Naive thymus-derived CD4-positive, alpha-beta T cell (primary cell): ENCODE data around the gene LIMA1. TPM values are rescaled to one million over a fixed set of nuclear protein-coding genes. Genes with fewer than 3 reads are reported as not detected.

Experiments
- ATAC-seq: fragments of 150-1000 bp; cut with Tn5 transposase; 2 replicates; pipeline ENCODE4 v1.10.0; 2021; ENCODE audit warnings: mild to moderate bottlenecking, moderate library complexity
- CTCF ChIA-PET: fragments of 350-600 bp; sonication (Branson Sonifier 250); formaldehyde crosslinking; loops from one replicate; lab custom pipeline; 2021; ENCODE audit warnings: antibody characterized with exemption; lab: Charles Lee
- POLR2A ChIA-PET: fragments of 350-600 bp; sonication (Branson Sonifier 250); formaldehyde crosslinking; loops from one replicate; lab custom pipeline; 2021; ENCODE audit warnings: antibody characterized with exemption, inconsistent platforms; lab: Charles Lee
- DNase-seq, 9 donors: peaks; one replicate each; pipeline versions ENCODE4 v3.0.0 to v3.0.0-alpha.2; 2020 to 2022; ENCODE audit warnings: mixed read lengths in 1 of 9
- H3K27ac ChIP-seq: one replicate; pipeline ENCODE4 v1.7.0; 2013; ENCODE audit warnings: mild to moderate bottlenecking, low read depth, low read length, moderate library complexity
- H3K27me3 ChIP-seq, 2 donors: one replicate each; pipeline ENCODE4 v1.7.0; 2013; ENCODE audit warnings: low read length in 2 of 2, mild to moderate bottlenecking in 2 of 2, moderate library complexity in 2 of 2; ENCODE audit not compliant: control insufficient read depth in 2 of 2, insufficient read depth in 2 of 2
- H3K36me3 ChIP-seq, 3 experiments: 1 replicate in 2 of 3; 2 replicates in 1 of 3; pipeline ENCODE4 v1.7.0; 2013; ENCODE audit warnings: low read length in 3 of 3, mild to moderate bottlenecking in 3 of 3, moderate library complexity in 1 of 3; ENCODE audit not compliant: insufficient read depth in 3 of 3, control insufficient read depth in 2 of 3
- H3K4me1 ChIP-seq, 2 donors: one replicate each; pipeline ENCODE4 v1.7.0; 2013; ENCODE audit warnings: low read length in 2 of 2, mild to moderate bottlenecking in 2 of 2, moderate library complexity in 1 of 2; ENCODE audit not compliant: control insufficient read depth in 2 of 2, insufficient read depth in 2 of 2
- H3K4me3 ChIP-seq: 2 replicates; pipeline ENCODE4 v1.7.0; 2013; ENCODE audit warnings: mild to moderate bottlenecking, low read length
- H3K9me3 ChIP-seq, 3 experiments: 1 replicate in 2 of 3; 2 replicates in 1 of 3; pipeline ENCODE4 v1.7.0; 2013; ENCODE audit warnings: low read length in 3 of 3; ENCODE audit not compliant: control insufficient read depth in 2 of 3
- H3K27ac Mint-ChIP-seq, 9 donors: one replicate each; pipeline ENCODE4 v1.8.0; 2020 to 2022; ENCODE audit warnings: mixed read lengths in 9 of 9, mild to moderate bottlenecking in 8 of 9, moderate library complexity in 5 of 9, inconsistent platforms in 2 of 9
- H3K27me3 Mint-ChIP-seq, 5 donors: one replicate each; pipeline ENCODE4 v1.8.0; 2021 to 2022; ENCODE audit warnings: mixed read lengths in 5 of 5, mild to moderate bottlenecking in 1 of 5
- H3K36me3 Mint-ChIP-seq, 5 donors: one replicate each; pipeline ENCODE4 v1.8.0; 2020 to 2022; ENCODE audit warnings: mixed read lengths in 5 of 5, mild to moderate bottlenecking in 3 of 5, inconsistent platforms in 1 of 5
- H3K4me1 Mint-ChIP-seq, 7 donors: one replicate each; pipeline ENCODE4 v1.8.0; 2020 to 2022; ENCODE audit warnings: mixed read lengths in 7 of 7, mild to moderate bottlenecking in 3 of 7, inconsistent platforms in 1 of 7
- H3K4me3 Mint-ChIP-seq, 10 donors: one replicate each; pipeline ENCODE4 v1.8.0; 2020 to 2022; ENCODE audit warnings: mild to moderate bottlenecking in 10 of 10, mixed read lengths in 10 of 10, moderate library complexity in 6 of 10, inconsistent platforms in 2 of 10
- H3K9me3 Mint-ChIP-seq, 11 donors: one replicate each; pipeline ENCODE4 v1.8.0; 2020 to 2022; ENCODE audit warnings: mixed read lengths in 11 of 11, mild to moderate bottlenecking in 4 of 11, inconsistent platforms in 1 of 11, moderate library complexity in 1 of 11
- intact Hi-C, 2 donors: fragments of 100-400 bp; cut with micrococcal nuclease; formaldehyde crosslinking; loops; one replicate each; pipeline ENCODE4 v1.15.1; 2023
- polyA plus RNA-seq, 2 donors: library from polyadenylated mRNA; unstranded; fragments of 300-500 nt; fragmentation: Illumina TruSeq; gene quantifications; one replicate each; pipeline ENCODE4 v1.2.3, GENCODE V29; 2021
- total RNA-seq, 6 experiments: library from RNA in 5 of 6; stranded (reverse) in 5 of 6; gene quantifications; 1 replicate in 5 of 6; 2 replicates in 1 of 6; pipeline ENCODE4 v1.2.3 and lab custom pipeline; 2021 to 2026

Gene LIMA1
- total and polyA plus RNA-seq, 7 experiments from 2014 or later: 5.4 to 33.6 (median 11.2) TPM

GRCh38 chr12:50268482-50268881, 14.8 kb downstream of the LIMA1 start:
- no peak overlapping the region for H3K4me3 ChIP-seq
- POLR2A ChIA-PET: no interaction called here
- H3K36me3 ChIP-seq: no peaks in the 10 kb centered on the region
- H3K9me3 ChIP-seq: no peaks in the 10 kb centered on the region
- H3K27ac ChIP-seq: no peak overlapping the region
- no peaks in the 10 kb centered on the region for H3K4me1 ChIP-seq
- no peak overlapping the region for H3K4me3 Mint-ChIP-seq
- ATAC-seq: no peak
- intact Hi-C loops: no loop called here
- H3K9me3 Mint-ChIP-seq: peaks cover 0 to 1% (median 0%) of the 10 kb centered on the region in 11 donors
- peaks cover 0 to 4% (median 4%) of the 10 kb centered on the region in 5 donors for H3K36me3 Mint-ChIP-seq
- peaks cover 0 to 3% (median 0%) of the 10 kb centered on the region in 5 donors for H3K27me3 Mint-ChIP-seq
- no peak for DNase-seq
- no peaks in the 10 kb centered on the region for H3K27me3 ChIP-seq
- no peaks in the 10 kb centered on the region for H3K4me1 Mint-ChIP-seq
- CTCF ChIA-PET: no interaction called here
- no peak overlapping the region for H3K27ac Mint-ChIP-seq

- POLR2A ChIA-PET: no interaction called here
- no peak overlapping the region for H3K4me3 Mint-ChIP-seq
- Histone ChIP-seq H3K9me3 (no peaks in the 10 kb centered on the region), H3K36me3 (no peaks in the 10 kb centered on the region), H3K4me3 (no peak overlapping the region), H3K4me1 (no peaks in the 10 kb centered on the region), H3K27ac (no peak overlapping the region), H3K27me3 (no peaks in the 10 kb centered on the region)
- ATAC-seq (no peak), DNase-seq (no peak)
- peak overlapping the region in 1 of 9 donors; percentile 9 for H3K27ac Mint-ChIP-seq
- H3K4me1 Mint-ChIP-seq: no peaks in the 10 kb centered on the region
- intact Hi-C loops: no loop called here
- CTCF ChIA-PET: no interaction called here
- H3K36me3 Mint-ChIP-seq: peaks cover 0 to 9% (median 4%) of the 10 kb centered on the region in 5 donors
- peaks cover 0 to 7% (median 0%) of the 10 kb centered on the region in 5 donors for H3K27me3 Mint-ChIP-seq
- H3K9me3 Mint-ChIP-seq: peaks cover 0 to 1% (median 0%) of the 10 kb centered on the region in 11 donors
These were observed 17.4 kb downstream of the LIMA1 start for GRCh38 chr12:50265770-50266524.

GRCh38 chr12:50263832-50264231, 19.5 kb downstream of the LIMA1 start:
- peaks cover 0 to 2% (median 0%) of the 10 kb centered on the region in 7 donors for H3K4me1 Mint-ChIP-seq
- H3K9me3 Mint-ChIP-seq: peaks cover 0 to 1% (median 0%) of the 10 kb centered on the region in 11 donors
- no peak overlapping the region for H3K4me3 Mint-ChIP-seq
- H3K27me3 ChIP-seq: no peaks in the 10 kb centered on the region
- no peak overlapping the region for H3K4me3 ChIP-seq
- DNase-seq: no peak
- no peak overlapping the region for H3K27ac ChIP-seq
- intact Hi-C loops: no loop called here
- H3K27me3 Mint-ChIP-seq: peaks cover 0 to 7% (median 0%) of the 10 kb centered on the region in 5 donors
- CTCF ChIA-PET: no interaction called here
- no peaks in the 10 kb centered on the region for H3K36me3 ChIP-seq
- H3K36me3 Mint-ChIP-seq: peaks cover 0 to 9% (median 4%) of the 10 kb centered on the region in 5 donors
- H3K4me1 ChIP-seq: no peaks in the 10 kb centered on the region
- no peaks in the 10 kb centered on the region for H3K9me3 ChIP-seq
- ATAC-seq: no peak
- POLR2A ChIA-PET: no interaction called here
- no peak overlapping the region for H3K27ac Mint-ChIP-seq

GRCh38 chr12:50261654-50262053, 21.7 kb downstream of the LIMA1 start:
- no peak for DNase-seq
- Histone ChIP-seq H3K9me3 (no peaks in the 10 kb centered on the region), H3K27me3 (no peaks in the 10 kb centered on the region), H3K36me3 (no peaks in the 10 kb centered on the region), H3K4me3 (no peak overlapping the region), H3K27ac (no peak overlapping the region), H3K4me1 (no peaks in the 10 kb centered on the region)
- Mint-ChIP-seq H3K4me3 (no peak overlapping the region), H3K27ac (no peak overlapping the region), H3K36me3 (peaks cover 0 to 9% (median 4%) of the 10 kb centered on the region in 5 donors), H3K9me3 (peaks cover 0 to 1% (median 0%) of the 10 kb centered on the region in 11 donors), H3K4me1 (peaks cover 0 to 7% (median 0%) of the 10 kb centered on the region in 7 donors), H3K27me3 (peaks cover 0 to 7% (median 0%) of the 10 kb centered on the region in 5 donors)
- ATAC-seq: no peak
- ChIA-PET CTCF (no interaction called here), POLR2A (no interaction called here)
- intact Hi-C loops: no loop called here

- POLR2A ChIA-PET: no interaction called here
- Mint-ChIP-seq H3K4me3 (no peak overlapping the region), H3K9me3 (no peaks in the 10 kb centered on the region), H3K27me3 (peaks cover 0 to 4% (median 0%) of the 10 kb centered on the region in 5 donors), H3K36me3 (peaks cover 0 to 3% (median 0%) of the 10 kb centered on the region in 5 donors), H3K27ac (peak overlapping the region in 1 of 9 donors; percentile 4), H3K4me1 (peaks cover 0 to 7% (median 4%) of the 10 kb centered on the region in 7 donors)
- no peak overlapping the region for H3K4me3 ChIP-seq
- H3K36me3 ChIP-seq: no peaks in the 10 kb centered on the region
- H3K9me3 ChIP-seq: no peaks in the 10 kb centered on the region
- intact Hi-C loops: loop anchor here in 1 of 2 donors (5.0 kb wide), 1 partner anchor 36 kb away; no protein-coding TSS in a partner anchor
- H3K27ac ChIP-seq: no peak overlapping the region
- H3K27me3 ChIP-seq: no peaks in the 10 kb centered on the region
- ATAC-seq: no peak
- H3K4me1 ChIP-seq: no peaks in the 10 kb centered on the region
- no peak for DNase-seq
- CTCF ChIA-PET: no interaction called here
These were observed 25.2 kb downstream of the LIMA1 start for GRCh38 chr12:50258167-50258551.

- H3K27ac ChIP-seq: no peak overlapping the region
- H3K4me1 Mint-ChIP-seq: peaks cover 0 to 10% (median 4%) of the 10 kb centered on the region in 7 donors
- no peaks in the 10 kb centered on the region for H3K9me3 ChIP-seq
- H3K9me3 Mint-ChIP-seq: no peaks in the 10 kb centered on the region
- ATAC-seq (no peak), DNase-seq (no peak)
- H3K4me3 Mint-ChIP-seq: no peak overlapping the region
- no peak overlapping the region for H3K4me3 ChIP-seq
- H3K27me3 ChIP-seq: no peaks in the 10 kb centered on the region
- H3K27me3 Mint-ChIP-seq: peaks cover 0 to 4% (median 0%) of the 10 kb centered on the region in 5 donors
- POLR2A ChIA-PET: no interaction called here
- H3K36me3 ChIP-seq: no peaks in the 10 kb centered on the region
- CTCF ChIA-PET: no interaction called here
- H3K27ac Mint-ChIP-seq: peak overlapping the region in 1 of 9 donors; percentile 4
- intact Hi-C loops: loop anchor here in 1 of 2 donors (5.0 kb wide), 1 partner anchor 35 kb away; no protein-coding TSS in a partner anchor
- no peaks in the 10 kb centered on the region for H3K4me1 ChIP-seq
- H3K36me3 Mint-ChIP-seq: peaks cover 0 to 3% (median 0%) of the 10 kb centered on the region in 5 donors
These were observed 25.8 kb downstream of the LIMA1 start for GRCh38 chr12:50257236-50258166.
